Common myeloid progenitor, CD34-positive (primary cell): ENCODE results near the gene DBNDD1.
A peak's percentile ranks its signal among the peaks of the same experiment; 100 is the strongest.

Experiments used
- CTCF ChIA-PET: fragments of 350-600 bp; sonication (Branson Sonifier 250); formaldehyde crosslinking; loops from one replicate; lab custom pipeline; 2021; ENCODE audit warnings: antibody characterized with exemption; lab: Charles Lee
- POLR2A ChIA-PET: fragments of 350-600 bp; sonication (Branson Sonifier 250); formaldehyde crosslinking; loops from one replicate; lab custom pipeline; 2021; ENCODE audit warnings: antibody characterized with exemption; lab: Charles Lee
- DNase-seq, 3 donors: peaks; one replicate each; pipeline versions ENCODE4 v3.0.0 to v3.0.0-alpha.2; 2013
- H3K27ac ChIP-seq, 2 experiments: 1 replicate in 1 of 2; 2 replicates in 1 of 2; pipeline ENCODE4 v1.7.0; 2013; ENCODE audit warnings: inconsistent platforms in 2 of 2, low read length in 2 of 2, mild to moderate bottlenecking in 2 of 2, low read depth in 1 of 2, moderate library complexity in 1 of 2; ENCODE audit not compliant: severe bottlenecking in 2 of 2, insufficient read depth in 1 of 2, poor library complexity in 1 of 2
- H3K27me3 ChIP-seq, 5 experiments: replicated peaks in 2 of 5; 1 replicate in 3 of 5; 2 replicates in 2 of 5; pipeline versions ENCODE4 v1.6.1 to v1.7.0; 2013; ENCODE audit warnings: low read length in 4 of 5, mild to moderate bottlenecking in 2 of 5, moderate library complexity in 2 of 5, inconsistent platforms in 1 of 5; ENCODE audit not compliant: insufficient read depth in 5 of 5, control insufficient read depth in 4 of 5
- H3K36me3 ChIP-seq, 4 experiments: 1 replicate in 2 of 4; 2 replicates in 2 of 4; pipeline versions ENCODE4 v1.6.1 to v1.7.0; 2013; ENCODE audit warnings: low read length in 3 of 4, control low read depth in 1 of 4, mild to moderate bottlenecking in 1 of 4; ENCODE audit not compliant: control insufficient read depth in 4 of 4, insufficient read depth in 4 of 4
- H3K4me1 ChIP-seq, 4 experiments: 1 replicate in 3 of 4; 2 replicates in 1 of 4; pipeline versions ENCODE4 v1.6.1 to v1.7.1; 2013; ENCODE audit warnings: low read length in 3 of 4, mild to moderate bottlenecking in 3 of 4, control low read depth in 1 of 4, inconsistent platforms in 1 of 4, moderate library complexity in 1 of 4; ENCODE audit not compliant: control insufficient read depth in 4 of 4, insufficient read depth in 4 of 4; ENCODE audit errors: control extremely low read depth in 1 of 4
- H3K4me3 ChIP-seq, 7 experiments: 1 replicate in 4 of 7; 2 replicates in 3 of 7; pipeline versions ENCODE4 v1.5.1 to v1.7.0; 2013; ENCODE audit warnings: mild to moderate bottlenecking in 7 of 7, low read length in 6 of 7, moderate library complexity in 6 of 7, inconsistent platforms in 2 of 7, low read depth in 2 of 7, control low read depth in 1 of 7; ENCODE audit not compliant: insufficient read depth in 4 of 7, control insufficient read depth in 1 of 7; ENCODE audit errors: extremely low read depth in 1 of 7
- H3K9me3 ChIP-seq, 5 experiments: 1 replicate in 4 of 5; 2 replicates in 1 of 5; pipeline versions ENCODE4 v1.6.1 to v1.7.1; 2013; ENCODE audit warnings: low read length in 4 of 5, mild to moderate bottlenecking in 2 of 5, inconsistent platforms in 1 of 5, low read depth in 1 of 5, moderate library complexity in 1 of 5; ENCODE audit not compliant: control insufficient read depth in 4 of 5, insufficient read depth in 2 of 5; ENCODE audit errors: control extremely low read depth in 1 of 5
- whole genome bisulfite sequencing: methylation state at CpG from one replicate; pipeline ENCODE4 v1.1.5; 2013; ENCODE audit not compliant: insufficient coverage; 5-methylcytosine and 5-hydroxymethylcytosine counted together

The DBNDD1 gene

GRCh38 chr16:90046122-90046970 is 27.1 kb upstream of the DBNDD1 start:
- POLR2A ChIA-PET = no interaction called here
- 55% methylated on average over 17 of the region's 23 CpGs for WGBS
- peaks cover 0 to 17% (median 12%) of the 10 kb centered on the region in 4 experiments for H3K4me1 ChIP-seq
- H3K4me3 ChIP-seq = peak overlapping the region in 5 of 7 experiments; percentile 32 to 73 (median 54)
- no peaks in the 10 kb centered on the region for H3K9me3 ChIP-seq
- H3K36me3 ChIP-seq = peaks cover 0 to 23% (median 10%) of the 10 kb centered on the region in 4 experiments
- H3K27ac ChIP-seq = no peak overlapping the region
- CTCF ChIA-PET = no interaction called here
- peak in 1 of 3 donors; percentile 29 for DNase-seq
- H3K27me3 ChIP-seq = peaks cover 0 to 10% (median 8%) of the 10 kb centered on the region in 5 experiments

GRCh38 chr16:90044111-90044551 is 24.9 kb upstream of the DBNDD1 start:
- 93% methylated on average over 7 of the region's 7 CpGs for WGBS
- peaks cover 2 to 37% (median 11%) of the 10 kb centered on the region in 4 experiments for H3K36me3 ChIP-seq

GRCh38 chr16:90043526-90043925 is 24.3 kb upstream of the DBNDD1 start:
- H3K36me3 ChIP-seq = peaks cover 2 to 43% (median 16%) of the 10 kb centered on the region in 4 experiments
- H3K27ac ChIP-seq = no peak overlapping the region
- H3K4me1 ChIP-seq = peaks cover 0 to 17% (median 12%) of the 10 kb centered on the region in 4 experiments
- 89% methylated on average over 19 of the region's 20 CpGs for WGBS
- peaks cover 0 to 10% (median 8%) of the 10 kb centered on the region in 5 experiments for H3K27me3 ChIP-seq
- ChIA-PET CTCF (interaction anchor here (1.7 kb wide), 1 partner anchor 10 kb away, joined by 5 read pairs; no protein-coding TSS in a partner anchor), POLR2A (no interaction called here)
- no peaks in the 10 kb centered on the region for H3K9me3 ChIP-seq
- no peak for DNase-seq
- H3K4me3 ChIP-seq = no peak overlapping the region

More at GRCh38 chr16:90044111-90044551, 24.9 kb upstream of the DBNDD1 start:
- Histone ChIP-seq H3K27ac (no peak overlapping the region), H3K9me3 (no peaks in the 10 kb centered on the region), H3K4me1 (peaks cover 0 to 17% (median 12%) of the 10 kb centered on the region in 4 experiments), H3K4me3 (no peak overlapping the region), H3K27me3 (peaks cover 0 to 10% (median 8%) of the 10 kb centered on the region in 5 experiments)
- CTCF ChIA-PET = interaction anchor here (0.7 kb wide), 1 partner anchor 18 kb away, joined by 3 read pairs; no protein-coding TSS in a partner anchor
- no peak for DNase-seq
- POLR2A ChIA-PET = interaction anchor here (0.6 kb wide), 1 partner anchor 116 kb away, joined by 3 read pairs; no protein-coding TSS in a partner anchor

GRCh38 chr16:90042946-90043514 is 23.8 kb upstream of the DBNDD1 start:
- 89% methylated on average over 16 of the region's 19 CpGs for WGBS
- peaks cover 0 to 16% (median 12%) of the 10 kb centered on the region in 4 experiments for H3K4me1 ChIP-seq
- H3K4me3 ChIP-seq = no peak overlapping the region
- no peak overlapping the region for H3K27ac ChIP-seq
- no peaks in the 10 kb centered on the region for H3K9me3 ChIP-seq
- peaks cover 0 to 10% (median 5%) of the 10 kb centered on the region in 5 experiments for H3K27me3 ChIP-seq
- H3K36me3 ChIP-seq = peaks cover 2 to 48% (median 19%) of the 10 kb centered on the region in 4 experiments
- POLR2A ChIA-PET = interaction anchor here (0.9 kb wide), 1 partner anchor 9 kb away, joined by 3 read pairs; no protein-coding TSS in a partner anchor
- DNase-seq = no peak
- CTCF ChIA-PET = interaction anchor here (1.1 to 1.7 kb wide), 2 partner anchors 9 to 14 kb away, joined by 3 to 5 read pairs; no protein-coding TSS in a partner anchor

- peaks cover 0 to 9% (median 4%) of the 10 kb centered on the region in 5 experiments for H3K27me3 ChIP-seq
- no peaks in the 10 kb centered on the region for H3K9me3 ChIP-seq
- 95% methylated on average over 15 of the region's 16 CpGs for WGBS
- no peak for DNase-seq
- no peak overlapping the region for H3K4me3 ChIP-seq
- ChIA-PET CTCF (interaction anchor here (0.5 to 1.7 kb wide), 3 partner anchors 8 to 114 kb away, joined by 3 to 5 read pairs (median 3); no protein-coding TSS in a partner anchor), POLR2A (interaction anchor here (0.9 kb wide), 1 partner anchor 10 kb away, joined by 3 read pairs; no protein-coding TSS in a partner anchor)
- H3K4me1 ChIP-seq = peaks cover 0 to 9% (median 6%) of the 10 kb centered on the region in 4 experiments
- H3K36me3 ChIP-seq = peaks cover 4 to 58% (median 28%) of the 10 kb centered on the region in 4 experiments
- H3K27ac ChIP-seq = no peak overlapping the region
Measured at GRCh38 chr16:90041896-90042473, 22.7 kb upstream of the DBNDD1 start.

GRCh38 chr16:90040152-90041023 is 21.1 kb upstream of the DBNDD1 start:
- no peak for DNase-seq
- ChIA-PET POLR2A (no interaction called here), CTCF (no interaction called here)
- 98% methylated on average over 27 of the region's 29 CpGs for WGBS
- Histone ChIP-seq H3K27ac (no peak overlapping the region), H3K4me3 (no peak overlapping the region), H3K4me1 (no peaks in the 10 kb centered on the region), H3K27me3 (no peaks in the 10 kb centered on the region), H3K36me3 (peaks cover 6 to 74% (median 38%) of the 10 kb centered on the region in 4 experiments), H3K9me3 (no peaks in the 10 kb centered on the region)
